Keratinocyte (primary cell): ENCODE results near the gene OSR1.

Source experiments
- CTCF ChIP-seq, 3 experiments: IDR thresholded peaks in 1 of 3; conservative IDR thresholded peaks in 1 of 3; optimal IDR thresholded peaks in 1 of 3; 2 replicates in 2 of 3; 3 replicates in 1 of 3; pipeline versions ENCODE3 to v1.5.1; 2011; ENCODE audit warnings: low read length in 3 of 3, mild to moderate bottlenecking in 3 of 3, moderate library complexity in 2 of 3, control low read depth in 1 of 3, inconsistent platforms in 1 of 3; ENCODE audit not compliant: insufficient read depth in 2 of 3; ENCODE audit errors: extremely low read depth in 1 of 3
- EZH2 ChIP-seq: IDR thresholded peaks from one replicate; pipeline ENCODE4 v1.6.1; 2012; ENCODE audit warnings: inconsistent platforms, mild to moderate bottlenecking, low read length, moderate library complexity

- TF ChIP-seq CTCF (optimal IDR thresholded peaks at IDR 0.05 in 1 of 3, IDR thresholded peaks at IDR 0.05 in 1 of 3, conservative IDR thresholded peaks at IDR 0.05 in 1 of 3; ENCODE audit: extremely low read depth in 1 of 3, insufficient read depth in 2 of 3, low read length in 3 of 3) (no peak), EZH2 (peak; percentile 59)
Measured at GRCh38 chr2:19361325-19361990, 3.0 kb upstream of the OSR1 start.
